CD4-positive, alpha-beta T cell treated with Interleukin-17A for 4 hours (primary cell): ENCODE results near the gene TSPAN1.

Source experiments
- DNase-seq: peaks from one replicate; pipeline ENCODE4 v3.0.0-alpha.2; 2020; ENCODE audit warnings: mixed read lengths

Gene TSPAN1

GRCh38 chr1:46166521-46167462 is 8.1 kb upstream of the TSPAN1 start:
- peak; percentile 78 for DNase-seq

GRCh38 chr1:46168477-46168876 is 6.4 kb upstream of the TSPAN1 start:
- no peak for DNase-seq

DNA sequence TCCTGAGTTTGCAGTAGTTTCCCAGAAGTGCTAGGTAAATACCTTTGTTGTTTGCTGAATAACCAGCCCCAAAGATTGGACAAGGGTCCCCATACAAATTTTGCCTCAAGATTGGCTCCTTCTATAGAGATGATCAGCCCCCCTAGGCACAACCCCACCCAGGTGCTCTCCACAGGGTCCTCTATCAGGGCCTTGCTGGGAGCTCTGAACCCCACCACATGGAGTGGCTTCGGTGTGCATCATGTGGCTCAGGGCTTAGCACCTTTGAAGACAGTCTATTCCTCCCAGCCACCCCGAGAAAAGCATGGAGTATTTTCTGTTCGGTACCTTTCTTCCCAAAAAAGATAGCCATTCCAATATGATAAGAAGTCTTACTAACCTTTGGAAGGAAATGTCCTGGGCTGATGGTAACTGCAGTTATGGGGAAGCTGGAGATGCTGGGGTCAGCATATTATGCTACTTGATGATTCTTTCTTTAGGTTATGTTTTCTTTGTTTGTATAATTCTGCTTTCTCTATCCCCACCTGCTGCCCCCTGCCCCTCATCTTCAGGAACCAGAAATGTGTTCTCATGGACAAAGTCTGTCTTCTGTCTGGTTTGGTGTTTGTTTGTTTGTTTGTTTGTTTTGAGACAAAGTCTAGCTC is 5.0 kb upstream of the TSPAN1 start:
- DNase-seq = no peak

- DNase-seq = no peak
These were observed 3.5 kb upstream of the TSPAN1 start for GRCh38 chr1:46171351-46171750.

DNA sequence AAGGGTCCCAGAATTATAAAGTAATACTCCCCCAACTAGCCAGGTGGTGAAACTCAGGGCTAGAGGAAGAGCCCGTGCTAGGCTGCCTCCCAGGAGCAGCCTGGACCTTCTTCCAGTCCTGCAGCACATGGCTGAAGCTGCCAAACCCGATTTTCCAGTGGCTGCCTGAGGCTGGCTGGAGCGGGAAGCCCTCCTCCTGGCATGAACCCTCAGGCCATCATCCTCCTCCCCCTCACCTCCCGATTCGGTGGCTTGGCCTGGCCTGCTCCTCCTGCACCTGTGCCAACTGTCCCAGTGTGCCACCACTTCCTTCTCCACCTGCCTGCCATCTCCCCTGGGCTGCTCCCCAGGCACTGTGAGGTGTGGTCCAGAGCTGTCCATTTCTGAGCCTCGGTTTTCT is 3.0 kb upstream of the TSPAN1 start:
- DNase-seq = no peak

GRCh38 chr1:46172321-46172720 is 2.6 kb upstream of the TSPAN1 start:
- DNase-seq = no peak

DNA sequence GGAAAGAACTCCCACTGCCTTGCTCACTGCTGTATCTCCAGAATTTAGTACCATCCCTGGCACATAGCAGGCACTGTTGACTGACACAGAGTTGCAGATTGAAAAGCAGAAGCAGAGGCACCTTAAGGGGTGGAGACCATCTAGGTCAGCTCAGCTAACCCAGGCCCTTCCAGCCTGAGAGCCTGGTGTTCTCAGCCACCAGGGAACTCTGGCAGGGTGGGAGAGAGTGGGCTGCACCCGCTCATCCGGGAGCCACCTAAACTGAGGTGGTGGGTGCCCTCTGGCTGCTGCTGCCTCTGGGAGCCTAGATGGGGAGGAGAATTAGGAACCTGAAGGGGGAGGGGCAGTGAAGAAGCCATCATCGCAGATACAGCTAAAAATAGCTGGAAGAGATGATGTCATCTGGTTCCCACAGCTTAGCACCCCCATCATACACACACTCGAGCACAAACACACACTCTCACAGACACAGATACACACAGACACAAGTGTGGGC is 1.5 kb upstream of the TSPAN1 start:
- no peak for DNase-seq

- no peak for DNase-seq
These were observed 356 bp downstream of the TSPAN1 start for GRCh38 chr1:46175243-46175642.

DNA sequence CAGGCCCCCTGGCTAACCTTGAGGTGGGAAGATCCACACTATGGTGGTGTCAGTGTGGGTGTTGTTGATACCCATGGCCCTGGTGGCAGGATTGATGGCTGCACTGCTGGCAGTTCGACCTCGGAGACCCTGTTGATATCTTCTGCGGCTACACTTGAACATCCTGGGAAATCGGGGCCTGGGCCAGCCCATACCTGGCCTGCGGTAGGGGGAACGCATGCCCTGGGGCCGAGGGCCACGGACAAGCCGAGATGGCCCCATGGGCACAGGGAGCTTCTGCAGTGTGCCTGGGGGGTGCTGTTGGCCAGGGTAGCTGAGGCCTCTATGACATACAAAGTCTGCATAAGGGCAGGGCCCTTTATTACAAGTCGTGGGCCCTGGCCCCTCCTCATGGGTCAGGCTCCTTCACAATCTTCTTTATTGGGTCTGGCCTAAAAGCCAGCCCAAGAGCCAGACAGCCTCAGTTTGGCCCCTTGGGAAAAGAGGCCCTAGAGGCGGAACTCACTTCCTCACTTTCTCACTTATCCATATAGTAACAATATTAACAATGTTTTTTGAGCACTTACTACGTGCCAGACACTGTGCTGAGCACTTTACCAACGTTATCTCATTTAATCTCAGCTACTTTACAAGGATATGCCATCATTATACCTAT is 1.5 kb downstream of the TSPAN1 start, which contains the start of gene P3R3URF:
Gene P3R3URF (minus strand): TSS at position 278 of the 655 bp plus-strand sequence. CDS start 17 bp downstream, at position 261.
- DNase-seq = no peak

GRCh38 chr1:46179138-46180081 is 4.5 kb downstream of the TSPAN1 start:
- DNase-seq = peak; percentile 76

- DNase-seq = no peak
These were observed 5.3 kb downstream of the TSPAN1 start for GRCh38 chr1:46180082-46180616.

- DNase-seq = no peak
These were observed 6.7 kb downstream of the TSPAN1 start for GRCh38 chr1:46181343-46182260.

DNA sequence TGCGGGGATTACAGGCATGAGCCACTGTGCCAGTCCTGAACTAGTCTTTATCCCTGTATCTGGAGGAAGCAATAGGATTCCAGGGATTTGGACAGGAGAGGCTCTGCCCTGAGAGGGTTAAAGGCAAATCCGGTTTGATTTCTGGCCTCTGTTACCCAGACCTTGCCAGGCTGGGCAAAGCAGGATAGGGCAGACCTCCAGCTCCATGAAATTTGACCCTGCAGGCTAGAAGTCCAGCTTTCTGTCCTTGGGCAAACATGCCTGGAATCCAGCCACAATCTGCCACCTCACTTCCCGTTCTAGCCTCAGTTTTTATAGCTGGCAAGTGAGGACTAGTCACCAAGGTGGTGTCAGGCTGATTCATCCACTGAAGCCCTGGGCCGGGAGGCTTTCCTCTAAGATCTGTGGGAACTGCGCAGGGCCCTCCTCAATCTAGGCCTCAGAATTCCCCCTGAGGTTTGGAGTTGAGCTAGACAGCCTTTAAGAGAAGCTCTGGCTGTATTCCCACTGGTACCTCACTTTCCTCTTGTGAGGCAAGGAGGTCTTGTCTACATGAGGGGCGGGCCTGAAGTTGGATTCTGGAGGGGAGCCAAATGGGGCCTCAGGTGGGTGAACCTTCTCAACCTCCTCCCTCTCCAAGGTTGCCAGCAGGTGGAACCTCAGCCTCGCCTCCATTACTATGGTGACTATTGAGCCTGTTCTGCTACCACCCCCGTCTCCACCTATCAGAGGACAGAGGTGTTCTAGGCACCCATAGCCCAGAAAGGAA is 8.4 kb downstream of the TSPAN1 start:
- no peak for DNase-seq

- no peak for DNase-seq
These were observed 9.2 kb downstream of the TSPAN1 start for GRCh38 chr1:46183926-46184557.

- DNase-seq = no peak
These were observed 10.2 kb downstream of the TSPAN1 start for GRCh38 chr1:46184920-46185658.

GRCh38 chr1:46186076-46186475 is 11.2 kb downstream of the TSPAN1 start:
- no peak for DNase-seq

GRCh38 chr1:46187106-46187869 is 12.4 kb downstream of the TSPAN1 start:
- DNase-seq = no peak
